ENCODE results near the gene SUGCT. TPM values are rescaled to one million over a fixed set of nuclear protein-coding genes. Genes with fewer than 3 reads are reported as not detected.

Gene SUGCT
- total RNA-seq, 1 experiment from 2014 or later: 9.9 TPM

DNA sequence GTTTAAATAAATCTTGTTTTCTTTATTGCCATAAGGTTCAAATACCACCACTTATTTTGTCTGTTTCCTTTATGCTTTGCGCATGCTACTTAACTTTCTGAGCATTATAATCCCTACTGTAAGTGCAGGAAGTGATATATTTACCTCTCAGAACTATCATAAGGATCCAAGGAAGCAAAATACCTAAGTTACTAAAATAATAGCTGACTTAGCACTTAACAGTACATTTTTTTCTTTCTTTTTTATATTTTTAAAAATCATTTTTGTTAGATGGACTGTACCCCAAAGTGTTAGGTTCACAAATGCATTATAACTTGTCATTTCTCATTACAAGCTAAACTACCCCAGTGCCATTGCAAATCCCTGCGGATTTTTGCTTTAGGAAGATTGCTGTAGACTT is 663.8 kb downstream of the SUGCT start:
- BruUV-seq (replicated peaks): no TSS peak
- ChIA-PET CTCF (no interaction called here), POLR2A (no interaction called here)
- H3K4me3 Mint-ChIP-seq (ENCODE audit: unreplicated experiment): no peak overlapping the region
- no peaks in the 10 kb centered on the region for H3K27me3 Mint-ChIP-seq (ENCODE audit: insufficient read depth, unreplicated experiment)
- no peak overlapping the region for H3K27ac Mint-ChIP-seq (ENCODE audit: unreplicated experiment)
- peaks cover 4% of the 10 kb centered on the region for H3K4me1 Mint-ChIP-seq (ENCODE audit: low read depth, unreplicated experiment)
- H3K36me3 Mint-ChIP-seq (ENCODE audit: insufficient read depth, unreplicated experiment): peaks cover 5% of the 10 kb centered on the region
- H3K9me3 Mint-ChIP-seq (ENCODE audit: unreplicated experiment): peaks cover 9% of the 10 kb centered on the region
- TF ChIP-seq, protein P1, sequence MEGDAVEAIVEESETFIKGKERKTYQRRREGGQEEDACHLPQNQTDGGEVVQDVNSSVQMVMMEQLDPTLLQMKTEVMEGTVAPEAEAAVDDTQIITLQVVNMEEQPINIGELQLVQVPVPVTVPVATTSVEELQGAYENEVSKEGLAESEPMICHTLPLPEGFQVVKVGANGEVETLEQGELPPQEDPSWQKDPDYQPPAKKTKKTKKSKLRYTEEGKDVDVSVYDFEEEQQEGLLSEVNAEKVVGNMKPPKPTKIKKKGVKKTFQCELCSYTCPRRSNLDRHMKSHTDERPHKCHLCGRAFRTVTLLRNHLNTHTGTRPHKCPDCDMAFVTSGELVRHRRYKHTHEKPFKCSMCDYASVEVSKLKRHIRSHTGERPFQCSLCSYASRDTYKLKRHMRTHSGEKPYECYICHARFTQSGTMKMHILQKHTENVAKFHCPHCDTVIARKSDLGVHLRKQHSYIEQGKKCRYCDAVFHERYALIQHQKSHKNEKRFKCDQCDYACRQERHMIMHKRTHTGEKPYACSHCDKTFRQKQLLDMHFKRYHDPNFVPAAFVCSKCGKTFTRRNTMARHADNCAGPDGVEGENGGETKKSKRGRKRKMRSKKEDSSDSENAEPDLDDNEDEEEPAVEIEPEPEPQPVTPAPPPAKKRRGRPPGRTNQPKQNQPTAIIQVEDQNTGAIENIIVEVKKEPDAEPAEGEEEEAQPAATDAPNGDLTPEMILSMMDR (IDR thresholded peaks at IDR 0.05; ENCODE audit: insufficient read depth in 1 of 2, low read depth in 1 of 2, low read length in 1 of 2, severe bottlenecking in 1 of 2, unreplicated experiment in 1 of 2): no peak
- no peaks in the 10 kb centered on the region for H3K27me3 ChIP-seq (replicated peaks; ENCODE audit: control insufficient read depth, insufficient read depth, low read length)
- no peaks in the 10 kb centered on the region for H3K36me3 ChIP-seq (ENCODE audit: control insufficient read depth, insufficient read depth, low read length)
- H3K4me1 ChIP-seq: no peaks in the 10 kb centered on the region
- no peak for DNase-seq
- no peaks in the 10 kb centered on the region for H3K9me3 ChIP-seq
- no peak overlapping the region for H3K4me3 ChIP-seq (ENCODE audit: low read depth, low read length)
- intact Hi-C loops (cut with micrococcal nuclease; ENCODE audit: unreplicated experiment): no loop called here

GRCh38 chr7:40799493-40800403 is 664.9 kb downstream of the SUGCT start:
- no TSS peak for BruUV-seq (replicated peaks)
- no peaks in the 10 kb centered on the region for H3K9me3 ChIP-seq
- H3K9me3 Mint-ChIP-seq (ENCODE audit: unreplicated experiment): peaks cover 9% of the 10 kb centered on the region
- no peaks in the 10 kb centered on the region for H3K4me1 Mint-ChIP-seq (ENCODE audit: low read depth, unreplicated experiment)
- ChIA-PET CTCF (no interaction called here), POLR2A (no interaction called here)
- H3K4me3 ChIP-seq (ENCODE audit: low read depth, low read length): no peak overlapping the region
- TF ChIP-seq, protein P1 (IDR thresholded peaks at IDR 0.05; ENCODE audit: insufficient read depth in 1 of 2, low read depth in 1 of 2, low read length in 1 of 2, severe bottlenecking in 1 of 2, unreplicated experiment in 1 of 2): no peak
- no peak for DNase-seq
- intact Hi-C loops (cut with micrococcal nuclease; ENCODE audit: unreplicated experiment): no loop called here
- H3K27me3 ChIP-seq (replicated peaks; ENCODE audit: control insufficient read depth, insufficient read depth, low read length): no peaks in the 10 kb centered on the region
- H3K36me3 Mint-ChIP-seq (ENCODE audit: insufficient read depth, unreplicated experiment): peaks cover 5% of the 10 kb centered on the region
- H3K27ac Mint-ChIP-seq (ENCODE audit: unreplicated experiment): no peak overlapping the region
- H3K27me3 Mint-ChIP-seq (ENCODE audit: insufficient read depth, unreplicated experiment): no peaks in the 10 kb centered on the region
- H3K4me1 ChIP-seq: no peaks in the 10 kb centered on the region
- no peaks in the 10 kb centered on the region for H3K36me3 ChIP-seq (ENCODE audit: control insufficient read depth, insufficient read depth, low read length)
- H3K4me3 Mint-ChIP-seq (ENCODE audit: unreplicated experiment): no peak overlapping the region

DNA sequence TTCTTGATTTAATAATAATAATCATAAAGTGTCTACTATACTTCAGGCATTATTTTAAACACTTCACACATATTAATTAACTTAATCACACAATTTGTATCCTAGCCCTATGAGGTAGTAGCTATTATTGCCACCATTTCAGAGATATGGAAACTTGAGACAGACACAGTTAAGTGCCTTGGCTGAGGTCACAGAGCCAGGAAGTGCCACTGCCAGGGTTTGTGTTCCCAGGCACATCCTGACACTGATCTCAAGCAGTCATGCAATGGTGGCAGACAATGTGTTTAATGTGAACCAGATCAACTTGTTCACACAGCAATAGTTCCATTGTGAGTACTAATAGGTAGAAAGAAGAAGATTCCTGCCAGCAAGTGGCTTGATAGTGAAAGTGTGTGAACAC is 666.0 kb downstream of the SUGCT start:
- H3K4me3 Mint-ChIP-seq (ENCODE audit: unreplicated experiment): no peak overlapping the region
- H3K4me1 Mint-ChIP-seq (ENCODE audit: low read depth, unreplicated experiment): no peaks in the 10 kb centered on the region
- DNase-seq: no peak
- no peaks in the 10 kb centered on the region for H3K27me3 Mint-ChIP-seq (ENCODE audit: insufficient read depth, unreplicated experiment)
- H3K9me3 ChIP-seq: no peaks in the 10 kb centered on the region
- TF ChIP-seq, protein P1 (IDR thresholded peaks at IDR 0.05; ENCODE audit: insufficient read depth in 1 of 2, low read depth in 1 of 2, low read length in 1 of 2, severe bottlenecking in 1 of 2, unreplicated experiment in 1 of 2): no peak
- H3K4me1 ChIP-seq: no peaks in the 10 kb centered on the region
- H3K36me3 ChIP-seq (ENCODE audit: control insufficient read depth, insufficient read depth, low read length): no peaks in the 10 kb centered on the region
- no peak overlapping the region for H3K4me3 ChIP-seq (ENCODE audit: low read depth, low read length)
- peaks cover 5% of the 10 kb centered on the region for H3K36me3 Mint-ChIP-seq (ENCODE audit: insufficient read depth, unreplicated experiment)
- H3K27me3 ChIP-seq (replicated peaks; ENCODE audit: control insufficient read depth, insufficient read depth, low read length): no peaks in the 10 kb centered on the region
- ChIA-PET POLR2A (no interaction called here), CTCF (no interaction called here)
- peaks cover 9% of the 10 kb centered on the region for H3K9me3 Mint-ChIP-seq (ENCODE audit: unreplicated experiment)
- no peak overlapping the region for H3K27ac Mint-ChIP-seq (ENCODE audit: unreplicated experiment)
- BruUV-seq (replicated peaks): no TSS peak
- intact Hi-C loops (cut with micrococcal nuclease; ENCODE audit: unreplicated experiment): no loop called here
